Esophagus squamous epithelium (tissue), 5 donors: Measurements from ENCODE around the gene TBC1D22B. TPM values are rescaled to one million over a fixed set of nuclear protein-coding genes. Genes with fewer than 3 reads are reported as not detected.
A peak's percentile ranks its signal among the peaks of the same experiment; 100 is the strongest.
"Not testable (repeated sequence)": the region's sequence is repeated elsewhere in the genome, so short reads cannot be mapped to it uniquely, and the experiment has no call there.

ENCODE experiments used
- DNase-seq: peaks from one replicate; lab custom pipeline; 2025; lab: John Stamatoyannopoulos, UW
- H3K27ac ChIP-seq, 4 donors: fragments of 200-600 bp; sonication (generic); one replicate each; pipeline ENCODE4 v1.5.1; 2016 to 2019; ENCODE audit warnings: mild to moderate bottlenecking in 1 of 4
- H3K27me3 ChIP-seq, 4 donors: fragments of 200-600 bp; sonication (generic); 1 replicate in 3 of 4; 2 replicates in 1 of 4; pipeline versions ENCODE4 v1.5.1 to v1.6.0; 2017 to 2021; ENCODE audit warnings: antibody characterized with exemption in 1 of 4
- H3K36me3 ChIP-seq, 3 donors: fragments of 200-600 bp; sonication (generic); one replicate each; pipeline ENCODE4 v1.5.1; 2016 to 2019
- H3K4me1 ChIP-seq, 3 donors: fragments of 200-600 bp; sonication (generic); one replicate each; pipeline ENCODE4 v1.5.1; 2017 to 2019
- H3K4me3 ChIP-seq, 4 donors: fragments of 200-600 bp; sonication (generic); 1 replicate in 3 of 4; 2 replicates in 1 of 4; pipeline ENCODE4 v1.5.1; 2016 to 2019; ENCODE audit warnings: mild to moderate bottlenecking in 2 of 4, moderate library complexity in 1 of 4
- H3K9me3 ChIP-seq, 3 donors: fragments of 200-600 bp; sonication (generic); one replicate each; pipeline ENCODE4 v1.5.1; 2016 to 2019
- CTCF ChIP-seq, 6 experiments: fragments of 450-650 bp in 4 of 6; fragments of 200-600 bp in 2 of 6; sonication (generic) in 2 of 6; IDR thresholded peaks; one replicate each; pipeline ENCODE4 v1.5.1; 2016 to 2019; ENCODE audit warnings: antibody characterized with exemption in 6 of 6, mild to moderate bottlenecking in 4 of 6, moderate library complexity in 4 of 6
- POLR2A ChIP-seq, 4 donors: fragments of 450-650 bp; IDR thresholded peaks; one replicate each; pipeline ENCODE4 v1.6.1; 2017; ENCODE audit warnings: antibody characterized with exemption in 4 of 4, mild to moderate bottlenecking in 4 of 4, moderate library complexity in 3 of 4
- WGBS, 2 donors: methylation state at CpG; one replicate each; pipeline ENCODE4 v1.1.5; 2018; 5-methylcytosine and 5-hydroxymethylcytosine counted together
- intact Hi-C: fragments of 100-400 bp; cut with DNase I; formaldehyde crosslinking; loops from one replicate; pipeline ENCODE4 v1.15.0; 2022
- total RNA-seq, 4 donors: library from RNA; depleted of rRNA; stranded (reverse); fragments of >200 nt; gene quantifications; one replicate each; pipeline ENCODE4 v1.1.0, GENCODE V29; 2016
- donor health status: DM: yes; HTN: yes; CAD: no.

The TBC1D22B gene
- total RNA-seq, 4 donors from 2014 or later, result 8.7 to 13.2 (median 10.4) TPM

- WGBS, 2 donors, result 93 to 94% methylated on average over 7 of the region's 7 CpGs
- no peak overlapping the region for H3K4me3 ChIP-seq
- H3K36me3 ChIP-seq, result peaks cover 0 to 62% (median 0%) of the 10 kb centered on the region in 3 donors
- H3K27ac ChIP-seq, result no peak overlapping the region
- no peaks in the 10 kb centered on the region for H3K9me3 ChIP-seq
- H3K27me3 ChIP-seq, result no peaks in the 10 kb centered on the region
- intact Hi-C loops, result no loop called here
- TF ChIP-seq POLR2A (IDR thresholded peaks at IDR 0.05), result no peak
- no peak for TF ChIP-seq CTCF (IDR thresholded peaks at IDR 0.05)
- H3K4me1 ChIP-seq, result peaks cover 5 to 62% (median 12%) of the 10 kb centered on the region in 3 donors
- no peak for DNase-seq
Observed at GRCh38 chr6:37304766-37305165, 47.2 kb downstream of the TBC1D22B start.

GRCh38 chr6:37305841-37306425 lies 48.4 kb downstream of the TBC1D22B start:
- H3K4me1 ChIP-seq, result peaks cover 5 to 62% (median 12%) of the 10 kb centered on the region in 3 donors
- H3K9me3 ChIP-seq, result no peaks in the 10 kb centered on the region
- TF ChIP-seq POLR2A (IDR thresholded peaks at IDR 0.05) (no peak), CTCF (IDR thresholded peaks at IDR 0.05) (no peak)
- H3K27me3 ChIP-seq, result no peaks in the 10 kb centered on the region
- no peak for DNase-seq
- 76 to 81% methylated on average over 3 to 4 of the region's 4 CpGs for WGBS, 2 donors
- H3K36me3 ChIP-seq, result peaks cover 0 to 54% (median 0%) of the 10 kb centered on the region in 3 donors
- no peak overlapping the region for H3K4me3 ChIP-seq
- intact Hi-C loops, result no loop called here
- peak overlapping the region in 1 of 4 donors; percentile 32 for H3K27ac ChIP-seq

DNA sequence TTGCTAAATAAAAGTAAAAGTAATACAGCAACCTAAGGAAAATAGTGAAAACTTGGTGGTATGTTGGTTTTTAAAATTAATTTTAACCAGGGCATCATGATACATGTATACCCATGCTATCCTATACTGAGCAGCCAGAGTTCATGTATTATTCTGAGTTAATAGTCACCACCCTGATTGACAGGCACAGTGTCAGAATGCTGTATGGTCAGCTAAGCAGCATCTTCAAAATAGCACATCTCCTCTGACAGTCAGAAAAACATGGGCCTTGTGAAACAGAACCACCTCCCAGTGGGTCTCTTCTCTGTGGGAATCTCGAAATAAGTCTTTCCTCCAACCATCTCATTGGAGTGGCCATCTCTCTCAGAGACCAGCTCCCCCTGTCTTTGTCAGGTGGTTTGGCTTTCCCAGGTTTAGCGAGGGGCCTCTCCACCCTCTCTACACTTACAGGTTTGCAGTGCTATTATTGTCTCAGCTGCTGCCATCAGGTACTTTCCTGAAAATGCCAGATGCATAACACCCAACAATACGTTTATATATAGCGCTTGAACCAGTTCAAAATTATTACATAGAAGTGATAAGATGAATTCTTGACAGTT lies 49.2 kb downstream of the TBC1D22B start:
- DNase-seq, result no peak
- TF ChIP-seq CTCF (IDR thresholded peaks at IDR 0.05) (no peak), POLR2A (IDR thresholded peaks at IDR 0.05) (no peak)
- WGBS, 2 donors, result 84 to 95% methylated on average over 4 of the region's 4 CpGs
- Histone ChIP-seq H3K36me3 (peaks cover 0 to 46% (median 0%) of the 10 kb centered on the region in 3 donors), H3K4me3 (no peak overlapping the region), H3K9me3 (no peaks in the 10 kb centered on the region), H3K4me1 (peaks cover 5 to 61% (median 12%) of the 10 kb centered on the region in 3 donors), H3K27me3 (no peaks in the 10 kb centered on the region), H3K27ac (peak overlapping the region in 1 of 4 donors; percentile 32)
- intact Hi-C loops, result no loop called here

DNA sequence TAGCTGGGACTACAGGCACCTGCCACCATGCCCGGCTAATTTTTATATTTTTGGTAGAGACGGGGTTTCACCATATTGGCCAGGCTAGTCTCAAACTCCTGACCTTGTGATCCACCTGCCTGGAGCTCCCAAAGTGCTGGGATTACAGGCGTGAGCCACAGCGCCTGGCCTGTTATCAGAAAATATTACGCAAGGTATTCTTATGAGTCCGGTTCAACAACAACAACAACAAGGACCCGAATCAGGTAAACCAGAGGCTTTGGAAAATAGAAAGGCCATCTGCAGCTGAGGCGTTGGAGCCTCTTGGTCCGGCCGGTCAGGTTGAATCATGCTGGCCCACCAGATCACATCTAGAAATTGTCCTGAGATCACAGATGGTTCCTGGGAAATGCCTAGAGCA lies 49.9 kb downstream of the TBC1D22B start:
- H3K27me3 ChIP-seq, H3K4me3 ChIP-seq, H3K9me3 ChIP-seq, intact Hi-C loops, DNase-seq: not testable (repeated sequence)
- H3K36me3 ChIP-seq, result peaks cover 0 to 39% (median 0%) of the 10 kb centered on the region in 3 donors
- 76 to 86% methylated on average over 4 to 6 of the region's 10 CpGs for WGBS, 2 donors
- peaks cover 5 to 53% (median 12%) of the 10 kb centered on the region in 3 donors for H3K4me1 ChIP-seq
- peak overlapping the region in 2 of 4 donors; percentile 26 to 64 for H3K27ac ChIP-seq

- intact Hi-C loops, result no loop called here
- TF ChIP-seq POLR2A (IDR thresholded peaks at IDR 0.05) (no peak), CTCF (IDR thresholded peaks at IDR 0.05) (no peak)
- no peaks in the 10 kb centered on the region for H3K27me3 ChIP-seq
- H3K27ac ChIP-seq, result peak overlapping the region in 3 of 4 donors; percentile 23 to 64 (median 26)
- no peaks in the 10 kb centered on the region for H3K9me3 ChIP-seq
- H3K36me3 ChIP-seq, result peaks cover 0 to 39% (median 5%) of the 10 kb centered on the region in 3 donors
- DNase-seq, result no peak
- no peak overlapping the region for H3K4me3 ChIP-seq
- 47 to 61% methylated on average over 5 of the region's 5 CpGs for WGBS, 2 donors
- peaks cover 5 to 46% (median 12%) of the 10 kb centered on the region in 3 donors for H3K4me1 ChIP-seq
Observed at GRCh38 chr6:37308069-37308815, 50.7 kb downstream of the TBC1D22B start.
